Ectodermal cell (in vitro differentiated cells): ENCODE data around the gene PTGER1.

Experiments used
- H3K27ac ChIP-seq: 2 replicates; pipeline ENCODE4 v1.7.0; 2013; ENCODE audit warnings: mild to moderate bottlenecking, low read depth, low read length; ENCODE audit not compliant: insufficient read depth, poor library complexity, severe bottlenecking
- H3K27me3 ChIP-seq: 2 replicates; pipeline ENCODE4 v1.7.0; 2013; ENCODE audit warnings: mild to moderate bottlenecking, low read length; ENCODE audit not compliant: insufficient read depth, control insufficient read depth, poor library complexity, severe bottlenecking
- H3K36me3 ChIP-seq: one replicate; pipeline ENCODE4 v1.7.0; 2013; ENCODE audit warnings: low read length; ENCODE audit not compliant: control insufficient read depth, insufficient read depth
- H3K4me1 ChIP-seq: one replicate; pipeline ENCODE4 v1.7.0; 2013; ENCODE audit warnings: low read length; ENCODE audit not compliant: control insufficient read depth, insufficient read depth
- H3K4me3 ChIP-seq: 2 replicates; pipeline ENCODE4 v1.7.0; 2013; ENCODE audit warnings: low read depth, low read length, control low read depth; ENCODE audit not compliant: insufficient read depth
- H3K9me3 ChIP-seq: 2 replicates; pipeline ENCODE4 v1.7.0; 2013; ENCODE audit warnings: mild to moderate bottlenecking, low read length, moderate library complexity; ENCODE audit not compliant: control insufficient read depth
- WGBS, 2 experiments: methylation state at CpG; one replicate each; pipeline ENCODE4 v1.1.7; 2013; ENCODE audit warnings: missing lambda C conversion rate in 2 of 2; 5-methylcytosine and 5-hydroxymethylcytosine counted together

PTGER1 gene

GRCh38 chr19:14427461-14427860, 47.7 kb downstream of the PTGER1 start:
- Histone ChIP-seq H3K27me3 (peaks cover 18% of the 10 kb centered on the region), H3K4me3 (no peak overlapping the region), H3K9me3 (no peaks in the 10 kb centered on the region), H3K4me1 (no peaks in the 10 kb centered on the region), H3K27ac (no peak overlapping the region), H3K36me3 (no peaks in the 10 kb centered on the region)
- 86% methylated on average over 2 of the region's 2 CpGs for WGBS, 2 experiments

GRCh38 chr19:14425696-14426138, 49.4 kb downstream of the PTGER1 start:
- WGBS, 2 experiments: 81 to 85% methylated on average over 7 of the region's 7 CpGs
- Histone ChIP-seq H3K27ac (no peak overlapping the region), H3K27me3 (peaks cover 4% of the 10 kb centered on the region), H3K4me3 (no peak overlapping the region), H3K4me1 (no peaks in the 10 kb centered on the region), H3K36me3 (no peaks in the 10 kb centered on the region), H3K9me3 (no peaks in the 10 kb centered on the region)
